DND-41 (cell line): ENCODE measurements around the gene NAPSA.

Experiments used
- EZH2 ChIP-seq: IDR thresholded peaks from 3 replicates; pipeline ENCODE4 v1.6.1; 2012; ENCODE audit warnings: borderline replicate concordance, low read depth, mild to moderate bottlenecking, moderate library complexity, low read length, inconsistent platforms; ENCODE audit not compliant: severe bottlenecking
- TF ChIP-seq, protein P1 (sequence below): IDR thresholded peaks from 2 replicates; pipeline ENCODE4 v1.5.1; 2012; ENCODE audit warnings: borderline replicate concordance, low read length, moderate library complexity, mild to moderate bottlenecking; ENCODE audit not compliant: poor library complexity, severe bottlenecking; ENCODE audit errors: extremely low read depth

DNA sequence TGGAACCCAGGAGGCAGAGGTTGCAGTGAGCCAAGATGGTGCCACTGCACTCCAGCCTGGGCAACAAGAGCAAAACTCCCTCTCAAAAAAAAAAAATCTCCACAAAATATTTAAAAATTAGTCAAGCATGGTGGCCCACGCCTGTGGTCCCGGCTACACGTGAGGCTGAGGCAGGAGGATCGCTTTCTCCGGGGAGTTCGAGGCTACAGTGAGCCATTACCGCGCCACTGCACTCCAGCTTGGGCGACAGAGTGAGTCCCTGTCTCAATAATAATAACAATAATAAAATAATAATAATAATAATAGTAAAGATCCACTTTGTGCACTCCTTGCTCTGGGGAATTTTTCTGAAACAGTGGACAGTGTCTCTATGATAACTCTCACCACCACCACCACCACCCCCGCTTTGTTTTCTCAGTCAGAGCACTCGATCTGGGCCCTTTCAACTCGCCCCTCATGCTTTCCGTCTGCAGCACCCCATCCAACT lies 8.7 kb downstream of the NAPSA start:
- TF ChIP-seq, protein P1, sequence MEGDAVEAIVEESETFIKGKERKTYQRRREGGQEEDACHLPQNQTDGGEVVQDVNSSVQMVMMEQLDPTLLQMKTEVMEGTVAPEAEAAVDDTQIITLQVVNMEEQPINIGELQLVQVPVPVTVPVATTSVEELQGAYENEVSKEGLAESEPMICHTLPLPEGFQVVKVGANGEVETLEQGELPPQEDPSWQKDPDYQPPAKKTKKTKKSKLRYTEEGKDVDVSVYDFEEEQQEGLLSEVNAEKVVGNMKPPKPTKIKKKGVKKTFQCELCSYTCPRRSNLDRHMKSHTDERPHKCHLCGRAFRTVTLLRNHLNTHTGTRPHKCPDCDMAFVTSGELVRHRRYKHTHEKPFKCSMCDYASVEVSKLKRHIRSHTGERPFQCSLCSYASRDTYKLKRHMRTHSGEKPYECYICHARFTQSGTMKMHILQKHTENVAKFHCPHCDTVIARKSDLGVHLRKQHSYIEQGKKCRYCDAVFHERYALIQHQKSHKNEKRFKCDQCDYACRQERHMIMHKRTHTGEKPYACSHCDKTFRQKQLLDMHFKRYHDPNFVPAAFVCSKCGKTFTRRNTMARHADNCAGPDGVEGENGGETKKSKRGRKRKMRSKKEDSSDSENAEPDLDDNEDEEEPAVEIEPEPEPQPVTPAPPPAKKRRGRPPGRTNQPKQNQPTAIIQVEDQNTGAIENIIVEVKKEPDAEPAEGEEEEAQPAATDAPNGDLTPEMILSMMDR = no peak
- TF ChIP-seq EZH2 = no peak
